Glomerular visceral epithelial cell (primary cell): Measurements from ENCODE around the gene RTN4RL1.
"Not testable (repeated sequence)": the region's sequence is repeated elsewhere in the genome, so short reads cannot be mapped to it uniquely, and the experiment has no call there.

Source experiments
- DNase-seq: peaks from one replicate; pipeline ENCODE4 v3.0.0-alpha.2; 2016; ENCODE audit errors: extremely low spot score

The RTN4RL1 gene

DNA sequence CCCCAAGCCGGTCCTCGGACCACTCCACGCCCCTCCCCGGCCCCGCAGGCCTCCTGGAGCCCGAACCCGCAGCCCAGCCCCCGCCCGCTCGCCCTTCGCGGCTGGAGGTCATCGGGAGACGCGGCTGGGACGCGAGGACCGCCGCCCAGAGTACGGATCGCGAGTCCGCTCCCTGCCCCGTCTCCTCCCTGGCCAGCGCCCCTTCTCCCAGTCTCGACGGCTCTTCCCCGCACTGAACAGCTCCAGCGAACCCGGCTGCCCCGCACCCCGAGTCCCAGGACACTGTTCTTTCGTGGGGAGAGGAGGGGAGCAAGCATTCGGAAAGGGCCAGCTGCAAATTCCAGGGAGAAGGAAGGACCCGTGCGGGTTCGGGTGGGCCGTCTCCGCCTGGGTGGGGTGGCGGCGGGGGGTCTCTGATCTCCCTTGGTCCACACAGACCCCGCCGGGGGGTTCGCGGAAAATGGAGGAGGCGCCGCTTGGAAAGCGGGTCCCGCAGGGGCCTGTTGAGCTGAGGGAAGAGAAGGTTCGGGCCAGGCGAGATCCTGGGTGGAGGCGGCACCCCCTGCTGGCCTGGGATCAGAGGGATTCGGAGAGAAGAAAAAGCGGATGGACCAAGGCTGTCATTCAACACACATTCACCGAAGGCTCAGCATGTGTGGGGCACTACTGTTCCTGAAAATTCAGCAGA, 632 bp upstream of the RTN4RL1 start:
- peak; percentile 66 for DNase-seq

DNA sequence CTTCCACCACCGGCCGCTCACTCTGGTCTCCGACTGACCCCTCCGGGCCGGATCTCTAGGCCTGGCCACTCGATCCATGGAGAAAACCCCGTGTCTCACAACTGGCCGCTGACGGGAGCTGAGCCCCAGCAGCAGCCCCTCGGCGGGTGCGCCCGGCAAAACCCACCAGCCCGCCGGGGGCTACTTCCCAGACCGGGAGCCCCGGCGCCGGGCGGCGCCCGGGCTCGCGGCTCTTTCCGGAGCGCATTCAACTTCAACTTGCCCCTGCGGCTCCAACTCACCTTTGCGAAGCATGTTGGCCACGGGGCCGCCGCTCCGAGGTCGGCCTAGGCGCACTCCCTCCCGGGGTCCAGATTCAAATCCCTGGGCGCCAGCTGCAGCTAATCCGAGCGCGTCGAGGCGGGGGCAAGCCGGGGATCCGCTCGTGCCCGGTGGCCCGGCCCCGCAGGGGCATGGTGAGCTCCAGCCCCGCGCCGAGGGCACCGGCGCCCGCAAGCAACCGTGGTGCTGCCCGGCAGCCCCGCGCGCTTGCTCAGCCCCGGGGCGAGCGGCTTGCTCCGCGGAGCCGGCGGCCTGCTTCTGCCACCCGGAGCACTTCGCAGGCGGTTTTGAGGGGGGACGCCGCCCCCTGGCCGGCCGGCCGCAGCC, 438 bp downstream of the RTN4RL1 start:
- no peak for DNase-seq

DNA sequence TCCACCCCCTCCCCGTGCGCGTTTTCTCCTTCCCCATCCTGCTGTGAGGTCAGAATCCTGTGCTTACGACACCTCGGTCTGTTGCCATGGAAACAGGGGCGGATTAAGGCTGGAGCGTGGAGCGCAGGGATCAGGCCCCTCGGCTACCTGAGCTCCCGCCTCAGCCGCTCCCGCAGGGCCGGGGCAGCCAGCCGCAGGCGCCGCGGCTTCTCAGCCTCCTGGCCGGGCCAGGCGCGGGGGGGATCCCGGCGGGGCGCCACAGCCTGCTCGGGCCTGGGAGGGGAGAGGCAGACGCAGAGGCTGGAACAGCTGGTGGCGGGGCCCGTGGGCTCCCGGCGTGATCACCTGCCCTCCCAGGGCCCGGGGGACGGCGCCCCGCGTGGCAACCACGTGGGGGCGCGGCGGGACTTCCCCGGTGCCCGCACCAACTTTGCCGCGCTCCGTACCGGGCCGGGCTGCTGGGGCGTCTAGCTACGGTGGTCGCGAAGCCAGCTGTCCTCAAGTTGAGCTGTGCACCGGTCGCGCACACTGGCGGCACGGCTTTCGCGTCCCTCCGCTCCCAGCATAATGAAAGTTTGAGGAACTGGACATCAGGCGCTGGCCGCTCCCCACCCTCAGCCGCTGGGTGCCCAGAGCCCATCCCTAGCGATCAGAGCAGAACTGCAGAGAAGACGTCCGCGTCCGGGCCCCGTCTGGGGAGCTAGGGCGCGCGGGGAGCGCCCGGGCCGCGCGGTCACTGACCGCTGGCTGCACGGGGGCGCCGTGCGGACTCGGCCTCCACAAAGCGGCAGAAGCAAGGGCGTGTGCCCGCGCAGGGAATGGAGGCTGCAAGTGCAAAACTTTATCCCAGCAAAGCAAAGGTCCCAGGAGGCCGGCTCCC, 1.2 kb downstream of the RTN4RL1 start:
- no peak for DNase-seq

DNA sequence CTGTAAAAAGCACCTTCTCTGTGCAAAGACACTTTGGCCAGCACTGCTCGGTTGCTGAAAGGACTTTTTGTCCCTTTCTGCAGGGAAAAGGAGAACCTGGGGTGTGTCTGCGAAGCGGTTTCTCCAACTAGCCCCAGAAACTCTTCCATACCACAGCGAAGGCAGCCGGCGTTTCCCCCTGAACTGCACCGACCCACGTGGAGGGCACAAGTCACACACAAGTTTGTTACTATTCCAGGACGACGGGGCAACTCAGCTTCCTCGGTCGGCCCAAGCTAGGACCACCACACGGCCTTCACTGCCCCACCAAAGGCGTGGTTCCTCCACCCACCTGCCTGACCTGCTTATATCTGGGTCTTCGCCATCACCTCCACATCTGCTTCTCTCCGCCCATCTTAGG, 1.9 kb downstream of the RTN4RL1 start:
- no peak for DNase-seq

DNA sequence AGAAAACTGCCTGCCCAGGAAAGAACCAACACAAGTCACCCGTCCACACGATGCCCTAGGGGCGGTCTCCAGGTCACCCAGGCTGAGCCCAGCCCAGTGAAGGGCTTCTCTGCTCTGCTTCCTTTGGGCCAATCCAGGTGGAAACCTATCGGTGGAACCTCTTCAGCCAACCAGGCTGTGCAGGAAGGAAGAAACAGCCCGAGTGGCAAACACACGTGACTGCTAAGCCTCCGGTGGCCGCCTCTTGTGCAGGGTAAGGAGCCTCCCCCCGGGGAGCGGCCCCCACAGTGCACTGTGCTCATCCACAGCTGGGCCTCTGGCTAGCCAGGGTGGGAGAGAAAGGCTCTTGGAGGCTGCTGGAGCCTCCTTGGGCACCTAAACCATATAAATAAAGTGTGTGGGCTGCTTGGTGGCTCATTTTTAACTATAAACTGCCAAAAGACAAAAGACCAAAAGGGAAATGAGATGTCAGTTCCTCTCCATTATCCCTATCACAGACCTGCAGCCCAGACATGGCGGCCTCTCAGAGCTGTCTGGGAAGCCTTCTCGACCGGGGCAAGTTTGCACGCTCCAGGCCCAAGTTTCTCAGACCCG, 2.4 kb downstream of the RTN4RL1 start:
- DNase-seq: no peak

DNA sequence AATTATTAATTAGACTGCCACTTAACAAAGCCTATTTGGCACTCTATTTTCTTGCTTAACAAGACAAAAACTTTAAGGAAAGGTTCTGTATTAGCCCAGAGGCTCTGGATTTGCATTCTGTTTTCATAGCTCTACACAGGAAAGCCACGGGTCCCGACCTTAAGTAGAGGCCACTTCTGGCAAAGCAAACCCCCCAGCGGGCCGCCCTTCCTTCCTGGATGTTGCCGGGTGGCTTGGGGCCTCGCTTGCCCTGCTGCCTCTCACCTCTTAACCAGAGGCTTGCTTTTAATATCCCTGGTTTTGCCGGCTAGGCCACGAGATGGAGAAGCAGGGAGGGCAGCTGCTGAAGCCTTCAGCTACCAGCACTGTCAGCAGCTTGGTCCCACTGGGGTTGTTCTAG, 4.4 kb downstream of the RTN4RL1 start:
- DNase-seq: no peak

DNA sequence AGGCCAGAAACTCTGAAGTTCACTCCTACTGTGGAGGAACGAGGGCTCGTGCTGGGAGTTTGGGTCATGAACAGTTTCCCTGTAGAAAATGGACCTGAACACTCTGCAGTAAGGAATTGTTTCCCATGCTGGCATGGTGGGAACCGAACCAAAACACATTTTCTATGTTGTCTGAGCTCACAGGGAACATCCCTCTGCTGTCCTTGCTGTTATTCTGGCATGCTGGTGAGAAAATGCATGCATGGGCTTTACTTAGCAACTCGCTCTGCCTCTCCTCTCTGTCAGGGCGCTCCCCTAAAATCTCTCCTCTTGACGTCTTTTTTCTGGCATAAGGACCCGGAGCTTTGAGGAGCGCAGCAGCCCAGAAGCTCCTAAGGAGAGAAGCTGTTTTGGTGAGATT, 5.4 kb downstream of the RTN4RL1 start:
- no peak for DNase-seq

DNA sequence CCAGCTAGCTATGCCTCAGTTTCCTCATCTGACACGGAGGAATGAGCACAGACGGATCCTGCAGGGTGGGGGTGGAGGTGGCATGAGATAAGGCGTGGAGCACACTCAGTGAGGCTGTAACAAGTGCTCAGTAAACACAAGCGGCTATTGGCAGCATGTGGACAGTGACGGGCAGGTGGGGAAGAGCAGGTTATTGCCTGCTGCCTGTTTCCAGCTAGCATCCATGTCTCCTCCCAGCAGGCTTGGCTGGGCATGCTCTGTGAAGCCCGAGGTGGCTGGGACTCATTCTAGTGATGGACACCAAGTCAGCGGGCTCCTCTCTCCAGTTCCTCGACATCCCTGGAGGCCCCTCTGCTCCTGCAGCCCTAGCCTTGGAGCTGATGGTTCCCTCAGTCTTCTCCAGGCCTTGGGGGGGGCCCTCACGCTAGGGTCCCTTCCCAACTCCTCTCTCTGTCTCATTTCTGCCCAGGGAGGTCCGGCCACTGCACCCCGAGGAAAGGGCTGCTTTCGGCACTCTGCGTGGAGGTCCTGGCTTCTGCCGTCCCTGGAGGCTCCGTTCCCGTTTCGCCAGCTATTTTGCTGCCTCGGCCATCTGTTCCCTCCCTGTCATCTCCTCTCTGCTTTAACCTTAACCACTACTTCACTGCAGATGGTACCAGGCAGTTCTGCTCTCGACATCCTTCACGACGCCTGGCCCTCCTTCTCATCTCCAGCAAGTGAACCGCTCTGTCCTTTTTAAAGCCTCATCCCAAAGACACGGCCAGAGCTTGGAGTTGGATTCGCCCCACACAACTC, 6.2 kb downstream of the RTN4RL1 start:
- no peak for DNase-seq

DNA sequence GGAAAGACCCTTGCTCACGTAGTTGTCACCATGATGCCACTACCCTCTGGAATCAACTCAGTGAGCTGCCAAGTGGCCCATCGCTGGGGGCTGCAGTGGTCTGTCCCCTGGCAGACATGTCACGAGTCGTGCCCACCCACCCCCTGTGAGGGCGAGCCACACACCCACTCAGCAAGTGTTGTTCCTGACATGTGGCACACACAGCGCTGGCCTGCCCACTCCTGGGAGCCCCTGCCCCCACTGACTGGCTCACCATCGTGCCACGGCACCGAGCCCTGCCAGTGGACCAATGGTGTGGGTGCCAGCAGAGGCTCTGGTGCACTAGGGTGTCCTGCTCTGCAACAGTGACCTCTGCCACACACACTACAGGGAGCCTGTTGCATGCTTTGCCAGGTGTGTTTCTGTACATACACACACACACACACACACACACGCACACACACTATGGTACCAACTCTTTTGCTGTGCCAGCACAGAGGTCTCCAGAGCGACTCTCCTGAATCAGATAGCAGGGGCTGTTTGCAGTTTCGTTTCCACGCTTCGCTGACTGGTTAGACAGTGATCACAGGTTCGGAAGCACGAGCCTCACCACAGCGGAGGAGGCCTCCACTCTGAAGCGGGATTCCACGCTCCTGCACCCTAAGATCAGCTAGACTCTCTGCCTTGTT, 7.7 kb downstream of the RTN4RL1 start:
- peak; percentile 52 for DNase-seq

DNA sequence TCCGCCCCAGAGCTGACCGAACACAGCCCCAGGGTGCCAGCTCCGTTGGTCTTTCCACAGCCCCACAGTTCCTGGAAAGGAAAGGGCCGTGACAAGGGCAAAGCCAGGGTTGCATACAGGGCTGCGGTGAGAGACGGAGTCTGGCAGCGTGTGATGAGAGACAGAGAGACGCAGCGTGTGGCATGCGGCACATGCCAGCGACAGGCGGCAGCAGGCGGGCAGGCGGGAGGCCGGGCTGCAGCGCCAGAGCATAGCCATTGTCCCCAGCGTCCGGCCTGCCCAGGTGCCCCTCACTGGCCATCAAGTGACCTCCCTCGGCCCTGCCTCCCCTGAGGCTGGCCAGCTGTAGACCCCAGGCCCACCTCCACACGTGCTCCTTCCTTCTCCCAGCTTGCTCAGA, 8.6 kb downstream of the RTN4RL1 start:
- DNase-seq: no peak

DNA sequence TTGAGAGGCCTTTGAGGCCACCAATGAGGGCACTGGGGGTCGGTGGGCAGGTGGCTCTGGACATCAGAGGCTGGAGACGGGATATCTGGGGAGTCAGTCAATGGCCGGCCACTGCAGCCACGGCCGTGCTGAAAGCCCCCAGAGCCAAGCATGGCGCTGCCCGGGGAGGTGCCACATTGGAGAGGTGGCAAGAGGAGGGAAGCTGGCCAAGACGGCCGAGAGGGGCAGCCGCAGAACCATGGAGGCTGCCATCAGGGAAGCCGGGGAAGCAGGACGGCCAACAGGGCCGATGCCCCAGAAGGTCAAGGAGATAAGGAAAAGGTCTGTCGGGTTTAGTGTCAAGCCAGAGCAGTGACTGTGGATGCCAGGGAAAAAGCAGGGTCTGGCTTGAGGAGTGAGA, 9.8 kb downstream of the RTN4RL1 start:
- DNase-seq: no peak

DNA sequence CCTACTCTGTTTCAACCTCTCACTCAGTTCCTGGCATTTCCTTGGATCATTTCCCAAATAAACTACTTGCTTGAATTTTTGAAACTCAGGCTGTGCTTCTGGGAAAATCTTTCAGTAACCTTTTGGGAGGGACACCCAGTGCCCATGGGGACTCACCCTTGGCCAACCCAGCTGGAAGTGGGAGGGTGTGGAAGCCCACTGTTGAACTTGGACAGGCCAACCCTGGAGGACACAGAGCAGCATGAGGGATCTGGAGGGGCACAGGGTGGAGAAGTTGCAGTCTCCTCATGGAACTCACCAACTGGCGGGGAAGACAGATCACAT, 11.2 kb downstream of the RTN4RL1 start:
- DNase-seq: no peak

DNA sequence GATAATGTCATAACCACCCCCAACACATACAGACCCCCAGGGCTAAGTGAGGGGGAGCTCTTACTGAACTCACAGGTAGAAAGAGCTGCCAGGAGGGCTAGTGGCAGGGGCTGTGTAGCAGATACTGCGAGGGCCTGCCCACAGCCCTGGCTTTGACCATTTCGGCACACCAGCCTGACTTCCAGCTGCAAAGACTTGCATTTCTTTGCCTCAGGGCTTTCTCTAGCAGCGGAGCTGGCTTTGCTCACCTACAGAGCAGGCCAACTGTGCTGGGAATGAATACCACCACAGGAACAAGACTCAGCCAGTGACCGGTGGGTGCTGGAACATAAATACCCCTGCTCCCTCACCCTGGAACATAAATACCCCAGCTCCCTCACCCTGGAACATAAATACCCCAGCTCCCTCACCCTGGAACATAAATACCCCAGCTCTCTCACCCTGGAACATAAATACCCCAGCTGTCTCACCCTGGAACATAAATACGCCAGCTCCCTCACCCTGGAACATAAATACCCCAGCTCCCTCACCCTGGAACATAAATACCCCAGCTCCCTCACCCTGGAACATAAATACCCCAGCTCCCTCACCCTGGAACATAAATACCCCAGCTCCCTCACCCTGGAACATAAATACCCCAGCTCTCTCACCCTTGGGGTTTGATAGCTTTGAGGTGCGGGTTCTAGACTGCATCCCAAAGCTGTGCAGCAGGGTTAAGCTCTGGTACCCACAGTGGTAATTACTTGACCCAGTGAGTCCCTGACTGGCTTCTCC, 11.7 kb downstream of the RTN4RL1 start:
- DNase-seq: not testable (repeated sequence)

DNA sequence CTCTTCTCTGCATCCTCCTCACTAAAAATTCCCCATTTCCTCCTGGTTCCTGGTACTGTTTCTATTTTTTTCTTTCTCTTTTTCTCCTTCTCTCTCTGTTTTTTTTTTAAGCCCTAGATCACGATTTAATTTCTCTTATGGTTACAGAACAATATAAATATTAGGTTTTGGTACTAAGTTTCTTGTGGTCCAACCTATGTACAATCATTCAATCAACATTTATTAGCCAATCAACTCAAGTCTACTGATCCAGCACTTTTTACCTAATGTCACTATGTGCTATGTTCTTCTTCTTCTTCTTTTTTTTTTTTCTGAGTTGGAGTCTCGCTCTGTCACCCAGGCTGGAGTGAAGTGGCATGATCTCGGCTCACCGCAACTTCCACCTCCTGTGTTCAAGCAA, 12.6 kb downstream of the RTN4RL1 start:
- no peak for DNase-seq

DNA sequence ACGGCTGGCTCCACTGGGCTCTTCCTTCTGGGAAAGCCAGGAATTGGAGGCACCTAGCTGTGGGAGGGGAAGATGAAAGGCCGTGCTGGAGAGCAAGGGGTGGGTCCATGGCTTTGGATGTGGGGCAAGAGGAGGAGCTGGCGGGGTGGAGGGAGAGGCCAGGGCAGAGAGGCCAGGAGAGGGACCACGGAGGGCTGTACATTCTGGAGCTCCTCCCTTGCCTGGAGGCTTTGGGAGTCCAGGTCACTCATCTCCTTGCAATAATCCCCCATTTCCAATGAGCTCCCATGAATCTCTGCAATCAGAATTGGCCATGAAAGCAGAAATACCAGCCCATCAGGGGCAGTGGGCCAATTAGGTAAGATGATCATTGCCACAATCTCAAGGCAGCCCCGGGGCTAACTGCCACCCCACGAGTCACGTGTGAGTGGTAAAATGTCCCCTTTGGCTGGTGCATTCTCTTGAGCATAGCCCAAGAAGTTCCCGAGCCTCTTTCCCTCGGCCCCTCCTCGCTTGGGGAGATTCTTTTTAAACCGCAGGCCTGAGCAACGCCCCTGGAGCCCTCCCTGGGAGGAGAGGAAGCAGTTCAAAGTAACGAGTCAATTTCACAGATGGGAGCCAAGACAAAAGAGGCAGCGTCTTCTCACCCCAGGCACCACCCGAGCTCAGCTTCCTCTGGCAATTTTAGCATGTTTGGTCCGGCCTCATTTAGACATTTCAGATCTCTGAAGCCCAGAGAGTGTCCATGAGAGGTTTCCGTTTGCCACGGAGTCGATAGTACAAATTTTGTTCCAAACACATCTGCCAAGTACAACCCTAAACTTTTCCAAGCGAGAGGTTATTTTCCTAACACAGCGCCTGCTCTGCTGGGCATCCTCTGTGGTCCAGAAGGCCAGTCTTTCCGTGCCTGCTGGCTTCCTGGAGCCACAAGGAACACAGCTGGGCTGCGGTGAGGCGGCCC, 13.4 kb downstream of the RTN4RL1 start:
- DNase-seq: no peak

DNA sequence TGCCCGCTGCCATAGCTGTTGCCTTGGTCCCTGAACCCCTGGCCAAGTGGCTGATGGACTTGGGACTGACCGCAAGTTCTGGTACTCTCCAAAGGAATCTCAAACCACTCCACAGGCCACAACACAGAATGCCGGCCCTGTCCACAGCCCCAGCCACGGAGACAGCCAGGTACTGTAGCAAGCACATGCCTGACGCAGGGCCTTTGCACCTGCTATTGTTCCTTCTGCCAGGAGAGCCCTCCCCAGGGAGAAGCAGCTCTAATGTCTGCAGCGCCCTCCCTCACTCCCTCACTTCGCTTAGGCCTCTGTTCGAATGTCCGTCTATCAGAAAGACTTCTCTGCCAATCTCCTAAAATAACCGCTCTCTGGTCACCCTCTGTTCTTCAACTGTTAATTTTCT, 15.4 kb downstream of the RTN4RL1 start:
- DNase-seq: no peak

DNA sequence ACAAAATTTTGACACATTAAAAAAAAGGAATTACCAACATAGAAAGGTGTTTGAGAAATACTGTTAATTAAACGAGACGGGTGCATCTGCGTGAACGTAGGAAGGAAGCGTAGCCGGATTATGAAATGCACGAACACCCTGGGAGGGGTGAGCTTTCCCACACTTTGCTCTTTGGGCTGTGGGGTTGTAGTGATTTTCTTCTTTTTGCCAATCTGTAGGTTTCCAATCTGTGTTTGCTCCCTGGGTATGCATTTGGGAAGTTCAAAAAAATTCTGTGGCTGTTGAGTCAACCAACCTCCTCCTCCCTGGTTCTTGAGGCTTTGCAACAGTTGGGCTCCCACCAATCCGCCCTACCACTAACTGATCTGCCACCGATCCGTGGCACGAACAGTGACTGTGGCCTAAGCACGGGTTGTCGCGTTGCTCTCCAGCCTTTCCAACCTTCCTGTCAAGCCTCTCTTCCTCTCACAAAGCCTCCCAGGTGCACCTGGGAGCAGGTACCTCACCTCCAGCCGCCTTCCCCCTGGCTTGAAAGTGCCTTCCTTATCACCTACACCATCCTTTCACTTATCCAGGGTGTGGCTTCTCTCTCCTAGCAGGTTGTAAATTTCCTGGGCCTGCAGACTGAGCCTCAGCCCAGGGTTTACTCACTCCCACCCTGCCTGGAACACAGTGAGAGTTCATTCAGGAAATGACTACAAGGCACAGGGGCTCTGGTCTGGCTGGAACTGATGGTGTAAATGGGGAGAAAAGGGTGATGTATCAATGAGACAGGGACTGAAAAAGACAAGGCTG, 16.6 kb downstream of the RTN4RL1 start:
- DNase-seq: no peak

DNA sequence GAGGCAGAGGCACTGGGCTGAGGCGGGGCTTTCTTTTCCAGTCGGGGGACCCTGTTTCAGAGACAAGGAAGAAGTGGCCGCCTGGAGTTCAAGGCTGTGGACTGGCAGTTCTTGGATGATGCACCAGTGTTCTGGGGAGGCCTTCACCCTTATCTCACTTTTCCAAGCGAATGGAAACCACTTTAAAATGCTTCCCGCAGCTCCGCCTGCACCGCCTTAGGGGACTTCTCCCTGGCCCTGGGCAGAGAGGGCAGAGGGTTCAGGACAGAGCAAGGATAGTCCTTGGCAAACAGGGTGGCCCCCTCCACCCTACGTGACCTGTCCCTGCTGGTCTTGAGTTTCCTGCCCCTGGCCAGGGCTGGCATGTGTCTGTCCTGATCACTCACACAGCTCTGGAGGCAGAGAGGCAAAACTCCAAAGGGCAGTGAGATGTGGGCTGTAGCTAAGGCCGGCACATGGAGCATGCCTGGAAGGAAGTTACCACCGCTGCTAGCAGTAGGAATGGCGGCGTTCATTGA, 20.6 kb downstream of the RTN4RL1 start:
- no peak for DNase-seq
